Progenitor cell of endocrine pancreas (in vitro differentiated cells): Measurements from ENCODE around the gene GRAMD1A. TPM values are rescaled to one million over a fixed set of nuclear protein-coding genes. Genes with fewer than 3 reads are reported as not detected.
"Not testable (repeated sequence)": the region's sequence is repeated elsewhere in the genome, so short reads cannot be mapped to it uniquely, and the experiment has no call there.

Experiments used
- DNase-seq: peaks from one replicate; pipeline ENCODE4 v3.0.0; 2021; ENCODE audit warnings: low spot score; ENCODE audit not compliant: unreplicated experiment
- H3K27ac Mint-ChIP-seq: 2 replicates; pipeline ENCODE4 v1.8.0; 2021; ENCODE audit warnings: mild to moderate bottlenecking, moderate library complexity, mixed read lengths
- H3K27me3 Mint-ChIP-seq: 2 replicates; pipeline ENCODE4 v1.8.0; 2021; ENCODE audit warnings: mixed read lengths
- H3K36me3 Mint-ChIP-seq: 2 replicates; pipeline ENCODE4 v1.8.0; 2022; ENCODE audit warnings: mixed read lengths; ENCODE audit not compliant: insufficient read depth
- H3K4me1 Mint-ChIP-seq: 2 replicates; pipeline ENCODE4 v1.8.0; 2021; ENCODE audit warnings: low read depth, mixed read lengths
- H3K4me3 Mint-ChIP-seq: 2 replicates; pipeline ENCODE4 v1.8.0; 2021; ENCODE audit warnings: low read depth, mild to moderate bottlenecking, moderate library complexity, mixed read lengths
- H3K9me3 Mint-ChIP-seq: 2 replicates; pipeline ENCODE4 v1.8.0; 2021; ENCODE audit warnings: low read depth, mixed read lengths
- CTCF ChIP-seq: fragments of 200-600 bp; sonication (generic); IDR thresholded peaks from one replicate; pipeline ENCODE4 v1.5.0; 2021; ENCODE audit warnings: antibody characterized with exemption, mild to moderate bottlenecking; ENCODE audit not compliant: unreplicated experiment
- total RNA-seq: library from RNA; stranded (reverse); gene quantifications from 2 replicates; pipeline ENCODE4 v1.2.1, GENCODE V29; 2021

Gene GRAMD1A
- total RNA-seq, 1 donor from 2014 or later, result 111 TPM

GRCh38 chr19:35000338-35000646, 169 bp downstream of the GRAMD1A start:
- no peak for DNase-seq
- Mint-ChIP-seq H3K4me3 (no peak overlapping the region), H3K27me3 (no peaks in the 10 kb centered on the region), H3K4me1 (peaks cover 36% of the 10 kb centered on the region), H3K9me3 (no peaks in the 10 kb centered on the region), H3K27ac (no peak overlapping the region), H3K36me3 (peaks cover 2% of the 10 kb centered on the region)
- TF ChIP-seq CTCF, result no peak

- peaks cover 4% of the 10 kb centered on the region for H3K36me3 Mint-ChIP-seq
- TF ChIP-seq CTCF, result no peak
- peaks cover 41% of the 10 kb centered on the region for H3K4me1 Mint-ChIP-seq
- H3K27ac Mint-ChIP-seq, result peak overlapping the region; percentile 96
- H3K27me3 Mint-ChIP-seq, result no peaks in the 10 kb centered on the region
- DNase-seq, result no peak
- H3K4me3 Mint-ChIP-seq, result peak overlapping the region; percentile 91
- no peaks in the 10 kb centered on the region for H3K9me3 Mint-ChIP-seq
Observed at GRCh38 chr19:35000647-35001501, 751 bp downstream of the GRAMD1A start.

GRCh38 chr19:35002037-35002535, 2.0 kb downstream of the GRAMD1A start:
- no peaks in the 10 kb centered on the region for H3K9me3 Mint-ChIP-seq
- H3K4me1 Mint-ChIP-seq, result peaks cover 52% of the 10 kb centered on the region

GRCh38 chr19:35004517-35005255, 4.6 kb downstream of the GRAMD1A start:
- no peak for TF ChIP-seq CTCF
- H3K36me3 Mint-ChIP-seq, result peaks cover 9% of the 10 kb centered on the region
- H3K27me3 Mint-ChIP-seq, result no peaks in the 10 kb centered on the region
- DNase-seq, result no peak
- peaks cover 44% of the 10 kb centered on the region for H3K4me1 Mint-ChIP-seq
- no peaks in the 10 kb centered on the region for H3K9me3 Mint-ChIP-seq
- H3K27ac Mint-ChIP-seq, result peak overlapping the region; percentile 37
- no peak overlapping the region for H3K4me3 Mint-ChIP-seq

More at GRCh38 chr19:35002037-35002535, 2.0 kb downstream of the GRAMD1A start:
- Mint-ChIP-seq H3K27ac (peak overlapping the region; percentile 94), H3K36me3 (peaks cover 9% of the 10 kb centered on the region), H3K27me3 (no peaks in the 10 kb centered on the region), H3K4me3 (peak overlapping the region; percentile 91)
- DNase-seq, result no peak
- TF ChIP-seq CTCF, result no peak

- no peak for TF ChIP-seq CTCF
- H3K4me3 Mint-ChIP-seq, result no peak overlapping the region
- H3K4me1 Mint-ChIP-seq, result peaks cover 44% of the 10 kb centered on the region
- H3K27ac Mint-ChIP-seq, result peak overlapping the region; percentile 29
- H3K9me3 Mint-ChIP-seq, result no peaks in the 10 kb centered on the region
- no peaks in the 10 kb centered on the region for H3K27me3 Mint-ChIP-seq
- peaks cover 10% of the 10 kb centered on the region for H3K36me3 Mint-ChIP-seq
- no peak for DNase-seq
Observed at GRCh38 chr19:35005256-35005977, 5.3 kb downstream of the GRAMD1A start.

GRCh38 chr19:35006007-35006341, 5.9 kb downstream of the GRAMD1A start:
- not testable (repeated sequence) for H3K27ac Mint-ChIP-seq
- peaks cover 13% of the 10 kb centered on the region for H3K36me3 Mint-ChIP-seq

More at GRCh38 chr19:35006007-35006341, 5.9 kb downstream of the GRAMD1A start:
- H3K4me1 Mint-ChIP-seq, result peaks cover 44% of the 10 kb centered on the region
- not testable (repeated sequence) for H3K27me3 Mint-ChIP-seq, DNase-seq, H3K9me3 Mint-ChIP-seq, H3K4me3 Mint-ChIP-seq
